ENCODE results near the gene DHCR7.

DNA sequence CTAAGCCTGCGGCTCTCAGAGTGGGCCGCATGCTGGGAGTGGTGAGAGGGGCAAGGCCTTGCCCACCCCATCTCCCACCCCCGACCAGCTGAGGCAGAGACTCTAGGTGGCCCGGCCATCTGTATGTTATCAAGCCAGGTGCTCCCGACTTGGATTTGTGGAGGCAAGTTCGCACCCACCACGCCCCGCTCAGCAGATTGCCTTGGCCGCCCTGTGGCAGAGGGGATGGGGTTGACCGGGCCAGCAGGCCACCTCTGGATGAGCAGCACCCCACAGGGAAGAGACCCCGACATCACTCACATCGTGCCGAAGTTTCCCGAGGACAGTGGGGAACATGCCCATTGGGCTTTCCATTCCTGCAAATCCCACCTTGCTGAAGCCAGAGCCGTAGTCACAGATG, 40.8 kb downstream of the DHCR7 start:
- TF ChIP-seq, protein P1, sequence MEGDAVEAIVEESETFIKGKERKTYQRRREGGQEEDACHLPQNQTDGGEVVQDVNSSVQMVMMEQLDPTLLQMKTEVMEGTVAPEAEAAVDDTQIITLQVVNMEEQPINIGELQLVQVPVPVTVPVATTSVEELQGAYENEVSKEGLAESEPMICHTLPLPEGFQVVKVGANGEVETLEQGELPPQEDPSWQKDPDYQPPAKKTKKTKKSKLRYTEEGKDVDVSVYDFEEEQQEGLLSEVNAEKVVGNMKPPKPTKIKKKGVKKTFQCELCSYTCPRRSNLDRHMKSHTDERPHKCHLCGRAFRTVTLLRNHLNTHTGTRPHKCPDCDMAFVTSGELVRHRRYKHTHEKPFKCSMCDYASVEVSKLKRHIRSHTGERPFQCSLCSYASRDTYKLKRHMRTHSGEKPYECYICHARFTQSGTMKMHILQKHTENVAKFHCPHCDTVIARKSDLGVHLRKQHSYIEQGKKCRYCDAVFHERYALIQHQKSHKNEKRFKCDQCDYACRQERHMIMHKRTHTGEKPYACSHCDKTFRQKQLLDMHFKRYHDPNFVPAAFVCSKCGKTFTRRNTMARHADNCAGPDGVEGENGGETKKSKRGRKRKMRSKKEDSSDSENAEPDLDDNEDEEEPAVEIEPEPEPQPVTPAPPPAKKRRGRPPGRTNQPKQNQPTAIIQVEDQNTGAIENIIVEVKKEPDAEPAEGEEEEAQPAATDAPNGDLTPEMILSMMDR (IDR thresholded peaks at IDR 0.05) = no peak
- no peak for TF ChIP-seq POLR2A (IDR thresholded peaks at IDR 0.05)
